Transverse colon (tissue), 4 donors: ENCODE data around the gene BRI3. TPM values are rescaled to one million over a fixed set of nuclear protein-coding genes. Genes with fewer than 3 reads are reported as not detected.

Experiments used
- DNase-seq: peaks from one replicate; pipeline ENCODE4 v3.0.0-alpha.2; 2019
- H3K27ac ChIP-seq, 4 donors: fragments of 200-600 bp; sonication (generic); 2 replicates each; pipeline ENCODE4 v1.5.1; 2016 to 2018; ENCODE audit warnings: inconsistent platforms in 4 of 4
- H3K27me3 ChIP-seq: fragments of 200-600 bp; sonication (generic); 2 replicates; pipeline ENCODE4 v1.5.1; 2017; ENCODE audit warnings: inconsistent platforms
- H3K36me3 ChIP-seq, 4 donors: fragments of 200-600 bp; sonication (generic); 2 replicates each; pipeline ENCODE4 v1.5.1; 2017 to 2019; ENCODE audit warnings: inconsistent platforms in 4 of 4
- H3K4me1 ChIP-seq, 4 donors: fragments of 200-600 bp; sonication (generic); 2 replicates each; pipeline ENCODE4 v1.5.1; 2017 to 2020; ENCODE audit warnings: inconsistent platforms in 4 of 4
- H3K4me3 ChIP-seq, 4 donors: fragments of 200-600 bp; sonication (generic); 1 replicate in 1 of 4; 2 replicates in 3 of 4; pipeline versions ENCODE4 v1.5.1 to v1.6.1; 2017 to 2019; ENCODE audit warnings: inconsistent platforms in 4 of 4
- H3K9me3 ChIP-seq, 2 donors: fragments of 200-600 bp; sonication (generic); 2 replicates each; pipeline ENCODE4 v1.5.1; 2017 to 2019; ENCODE audit warnings: inconsistent platforms in 2 of 2
- EP300 ChIP-seq: sonication (generic); formaldehyde crosslinking; IDR thresholded peaks from one replicate; pipeline ENCODE4 v1.6.1; 2017; ENCODE audit warnings: antibody characterized with exemption, low read depth
- POLR2A ChIP-seq: fragments of 450-650 bp; IDR thresholded peaks from one replicate; pipeline ENCODE4 v1.6.1; 2016; ENCODE audit warnings: antibody characterized with exemption, mild to moderate bottlenecking, moderate library complexity
- POLR2AphosphoS5 ChIP-seq, 3 donors: sonication (generic); formaldehyde crosslinking; IDR thresholded peaks; one replicate each; pipeline ENCODE4 v1.6.1; 2016; ENCODE audit warnings: antibody characterized with exemption in 3 of 3
- WGBS, 2 donors: methylation state at CpG; one replicate each; pipeline ENCODE4 v1.1.5; 2018; ENCODE audit warnings: low coverage in 1 of 2; 5-methylcytosine and 5-hydroxymethylcytosine counted together
- in situ Hi-C, 4 donors: fragments of 200-750 bp; cut with MboI; loops; one replicate each; pipeline versions ENCODE4 v1.15.0 to v1.15.1; 2017; ENCODE audit warnings: low sequenced_read_pairs in 3 of 4, low pct_ligation_motif_present in 1 of 4, low pct_unique_long_range_greater_than_20kb in 1 of 4
- intact Hi-C: fragments of 100-400 bp; cut with DNase I; formaldehyde crosslinking; loops from one replicate; pipeline ENCODE4 v1.15.1; 2023; ENCODE audit warnings: low total_unique reads
- total RNA-seq, 4 donors: library from RNA; depleted of rRNA; stranded (reverse); fragments of >200 nt; gene quantifications; one replicate each; pipeline ENCODE4 v1.1.0, GENCODE V29; 2016
- TF ChIP-seq, protein P1 (sequence below), 5 experiments: fragments of 200-600 bp in 3 of 5; fragments of 450-650 bp in 2 of 5; sonication (generic) in 3 of 5; IDR thresholded peaks; 1 replicate in 2 of 5; 2 replicates in 3 of 5; pipeline ENCODE4 v1.5.1; 2016 to 2017; ENCODE audit warnings: antibody characterized with exemption in 5 of 5, inconsistent platforms in 3 of 5, mild to moderate bottlenecking in 2 of 5, moderate library complexity in 1 of 5

BRI3 gene
- total RNA-seq, 4 donors from 2014 or later: 9.8 to 87.5 (median 51.5) TPM

DNA sequence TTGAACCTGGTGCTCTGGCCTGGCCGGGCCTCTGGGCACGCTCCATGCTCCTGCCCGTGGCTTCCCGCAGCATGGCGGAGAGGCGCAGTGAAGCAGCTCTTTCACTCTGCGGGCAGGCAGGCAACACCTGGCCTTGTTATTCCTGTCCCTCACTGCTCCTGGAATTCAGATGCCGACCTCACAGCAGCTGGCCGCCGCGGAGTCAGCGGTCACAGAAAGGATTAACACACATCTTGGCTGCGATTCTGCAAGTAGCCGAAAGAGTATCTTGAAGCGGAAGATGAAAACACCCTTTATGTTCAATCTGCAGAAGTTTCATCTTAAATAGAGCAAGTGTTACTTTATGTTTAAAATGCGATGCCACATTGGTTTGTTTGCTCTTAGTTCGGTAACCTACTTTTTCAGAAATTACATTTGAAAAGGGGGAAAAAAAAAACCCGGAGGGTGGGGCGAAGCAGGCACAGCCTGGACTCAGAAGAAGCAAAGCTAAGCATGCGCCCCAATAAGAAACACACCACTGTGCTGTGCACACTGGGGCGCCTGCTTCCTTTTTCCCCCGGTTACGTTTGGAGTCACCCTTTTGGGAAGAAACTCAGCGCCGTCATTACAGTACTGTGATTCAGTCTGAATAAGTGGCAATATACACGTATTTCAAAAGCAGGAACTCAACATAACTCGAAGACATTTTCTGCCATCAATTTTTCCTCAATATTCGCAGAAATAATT lies 42.3 kb downstream of the BRI3 start:
- no peaks in the 10 kb centered on the region for H3K9me3 ChIP-seq
- intact Hi-C loops (no loop called here), in situ Hi-C loops (no loop called here)
- H3K27me3 ChIP-seq: no peaks in the 10 kb centered on the region
- no peak overlapping the region for H3K4me3 ChIP-seq
- WGBS, 2 donors: 73 to 85% methylated on average over 12 to 28 of the region's 28 CpGs
- no peak for DNase-seq
- TF ChIP-seq POLR2A: no peak
- TF ChIP-seq POLR2AphosphoS5 (IDR thresholded peaks at IDR 0.05): no peak
- TF ChIP-seq, protein P1, sequence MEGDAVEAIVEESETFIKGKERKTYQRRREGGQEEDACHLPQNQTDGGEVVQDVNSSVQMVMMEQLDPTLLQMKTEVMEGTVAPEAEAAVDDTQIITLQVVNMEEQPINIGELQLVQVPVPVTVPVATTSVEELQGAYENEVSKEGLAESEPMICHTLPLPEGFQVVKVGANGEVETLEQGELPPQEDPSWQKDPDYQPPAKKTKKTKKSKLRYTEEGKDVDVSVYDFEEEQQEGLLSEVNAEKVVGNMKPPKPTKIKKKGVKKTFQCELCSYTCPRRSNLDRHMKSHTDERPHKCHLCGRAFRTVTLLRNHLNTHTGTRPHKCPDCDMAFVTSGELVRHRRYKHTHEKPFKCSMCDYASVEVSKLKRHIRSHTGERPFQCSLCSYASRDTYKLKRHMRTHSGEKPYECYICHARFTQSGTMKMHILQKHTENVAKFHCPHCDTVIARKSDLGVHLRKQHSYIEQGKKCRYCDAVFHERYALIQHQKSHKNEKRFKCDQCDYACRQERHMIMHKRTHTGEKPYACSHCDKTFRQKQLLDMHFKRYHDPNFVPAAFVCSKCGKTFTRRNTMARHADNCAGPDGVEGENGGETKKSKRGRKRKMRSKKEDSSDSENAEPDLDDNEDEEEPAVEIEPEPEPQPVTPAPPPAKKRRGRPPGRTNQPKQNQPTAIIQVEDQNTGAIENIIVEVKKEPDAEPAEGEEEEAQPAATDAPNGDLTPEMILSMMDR (IDR thresholded peaks at IDR 0.05): no peak
- TF ChIP-seq EP300: no peak
- peaks cover 0 to 4% (median 0%) of the 10 kb centered on the region in 4 donors for H3K4me1 ChIP-seq
- no peaks in the 10 kb centered on the region for H3K36me3 ChIP-seq
- no peak overlapping the region for H3K27ac ChIP-seq

DNA sequence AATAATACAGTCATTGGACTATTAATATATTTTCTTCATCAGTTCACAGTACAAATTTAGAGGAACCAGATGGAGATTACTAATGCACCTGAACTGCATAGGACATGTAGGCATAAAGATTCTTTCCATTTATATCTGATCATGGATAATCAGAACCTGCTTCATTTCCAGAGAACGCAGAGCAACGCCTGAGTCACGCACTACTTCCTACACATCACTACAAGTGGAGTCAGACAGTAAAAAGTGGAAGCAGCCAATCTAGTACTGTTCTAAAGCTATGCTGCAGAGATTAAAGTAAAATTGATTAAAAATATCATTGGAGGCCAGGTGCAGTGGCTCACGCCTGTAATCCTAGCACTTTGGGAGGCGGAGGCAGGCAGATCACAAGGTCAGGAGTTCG lies 43.3 kb downstream of the BRI3 start:
- H3K27me3 ChIP-seq: no peaks in the 10 kb centered on the region
- no peak overlapping the region for H3K27ac ChIP-seq
- no peaks in the 10 kb centered on the region for H3K9me3 ChIP-seq
- in situ Hi-C loops (no loop called here), intact Hi-C loops (no loop called here)
- no peak overlapping the region for H3K4me3 ChIP-seq
- no peaks in the 10 kb centered on the region for H3K36me3 ChIP-seq
- no peak for DNase-seq
- WGBS, 2 donors: 88% methylated on average over 6 of the region's 6 CpGs; no CpG with 5 or more reads in 1 of the 2 donors
- peaks cover 0 to 4% (median 0%) of the 10 kb centered on the region in 4 donors for H3K4me1 ChIP-seq
- no peak for TF ChIP-seq EP300

DNA sequence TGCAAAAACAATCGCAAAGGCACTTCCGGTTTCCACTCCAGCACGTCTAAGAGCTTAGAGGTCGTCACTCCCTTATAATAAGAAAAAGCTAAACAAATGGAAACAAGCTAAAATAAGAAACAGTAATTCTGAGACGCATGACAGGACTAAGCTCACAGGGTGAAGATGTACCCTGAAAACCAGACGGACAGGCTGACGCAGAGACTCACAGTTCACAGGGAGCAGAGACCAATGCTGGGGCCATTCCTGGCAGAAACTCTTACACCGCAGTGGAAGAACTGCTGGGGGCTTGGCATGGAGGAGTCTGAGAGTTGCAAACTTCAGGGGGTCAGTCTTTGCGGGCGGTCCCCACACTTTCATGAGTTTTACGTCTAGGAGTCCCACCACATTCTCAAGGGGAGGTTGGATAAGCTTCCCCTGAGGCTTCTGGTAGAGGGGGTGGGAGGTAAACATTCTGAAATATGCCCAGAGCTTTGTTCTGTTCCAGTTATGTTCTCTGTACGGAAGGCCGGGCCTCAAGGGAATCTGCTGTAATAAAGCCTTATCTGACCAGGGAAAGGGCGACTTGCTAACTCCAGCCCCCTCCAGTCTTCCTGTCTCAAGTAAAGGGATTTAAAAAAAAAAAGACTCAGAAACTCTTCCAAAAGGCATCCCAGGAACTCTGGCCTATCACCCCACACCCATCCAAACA lies 47.8 kb downstream of the BRI3 start:
- Histone ChIP-seq H3K4me3 (no peak overlapping the region), H3K27me3 (no peaks in the 10 kb centered on the region), H3K36me3 (no peaks in the 10 kb centered on the region), H3K4me1 (no peaks in the 10 kb centered on the region), H3K9me3 (no peaks in the 10 kb centered on the region), H3K27ac (no peak overlapping the region)
- intact Hi-C loops (no loop called here), in situ Hi-C loops (no loop called here)
- no peak for DNase-seq
- no peak for TF ChIP-seq POLR2AphosphoS5 (IDR thresholded peaks at IDR 0.05)
- TF ChIP-seq POLR2A: no peak
- TF ChIP-seq, protein P1 (IDR thresholded peaks at IDR 0.05): no peak
- TF ChIP-seq EP300: no peak
- 70% methylated on average over 6 to 14 of the region's 14 CpGs for WGBS, 2 donors

DNA sequence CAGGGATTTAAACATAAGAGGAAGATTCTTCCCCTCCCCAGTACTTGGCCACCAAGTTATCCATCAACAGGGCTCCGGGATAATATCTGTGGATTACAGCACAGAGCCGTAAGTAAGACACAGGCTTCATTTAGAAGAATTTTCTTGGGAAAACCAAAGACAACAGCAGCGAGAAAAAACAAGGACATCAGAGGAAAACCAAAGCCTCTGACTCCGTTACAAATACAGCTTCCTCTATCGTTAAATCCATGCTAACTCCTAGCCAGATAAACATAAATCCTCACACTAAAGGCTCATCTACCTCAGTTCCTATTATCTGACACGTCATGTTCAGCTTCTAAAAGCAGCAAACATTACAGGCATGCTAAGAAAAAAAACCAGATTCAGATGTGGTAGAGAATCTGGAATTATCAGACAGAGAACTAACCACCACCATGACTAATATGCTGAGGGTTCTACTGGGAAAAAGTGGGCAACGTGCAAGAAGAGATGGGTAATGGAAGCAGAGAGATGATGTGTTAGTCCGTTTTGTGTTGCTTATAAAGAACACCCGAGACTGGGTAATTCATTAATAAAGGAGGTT lies 48.4 kb downstream of the BRI3 start:
- intact Hi-C loops (no loop called here), in situ Hi-C loops (no loop called here)
- Histone ChIP-seq H3K27ac (no peak overlapping the region), H3K27me3 (no peaks in the 10 kb centered on the region), H3K36me3 (no peaks in the 10 kb centered on the region), H3K9me3 (no peaks in the 10 kb centered on the region), H3K4me1 (no peaks in the 10 kb centered on the region), H3K4me3 (no peak overlapping the region)
- WGBS, 2 donors: 73 to 78% methylated on average over 8 to 9 of the region's 9 CpGs
- no peak for TF ChIP-seq POLR2AphosphoS5 (IDR thresholded peaks at IDR 0.05)
- TF ChIP-seq, protein P1 (IDR thresholded peaks at IDR 0.05): no peak
- no peak for DNase-seq
